ENCODE measurements around the gene PRXL2A.
"Not testable (repeated sequence)": the region's sequence is repeated elsewhere in the genome, so short reads cannot be mapped to it uniquely, and the experiment has no call there.

The PRXL2A gene, protein sequence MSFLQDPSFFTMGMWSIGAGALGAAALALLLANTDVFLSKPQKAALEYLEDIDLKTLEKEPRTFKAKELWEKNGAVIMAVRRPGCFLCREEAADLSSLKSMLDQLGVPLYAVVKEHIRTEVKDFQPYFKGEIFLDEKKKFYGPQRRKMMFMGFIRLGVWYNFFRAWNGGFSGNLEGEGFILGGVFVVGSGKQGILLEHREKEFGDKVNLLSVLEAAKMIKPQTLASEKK

DNA sequence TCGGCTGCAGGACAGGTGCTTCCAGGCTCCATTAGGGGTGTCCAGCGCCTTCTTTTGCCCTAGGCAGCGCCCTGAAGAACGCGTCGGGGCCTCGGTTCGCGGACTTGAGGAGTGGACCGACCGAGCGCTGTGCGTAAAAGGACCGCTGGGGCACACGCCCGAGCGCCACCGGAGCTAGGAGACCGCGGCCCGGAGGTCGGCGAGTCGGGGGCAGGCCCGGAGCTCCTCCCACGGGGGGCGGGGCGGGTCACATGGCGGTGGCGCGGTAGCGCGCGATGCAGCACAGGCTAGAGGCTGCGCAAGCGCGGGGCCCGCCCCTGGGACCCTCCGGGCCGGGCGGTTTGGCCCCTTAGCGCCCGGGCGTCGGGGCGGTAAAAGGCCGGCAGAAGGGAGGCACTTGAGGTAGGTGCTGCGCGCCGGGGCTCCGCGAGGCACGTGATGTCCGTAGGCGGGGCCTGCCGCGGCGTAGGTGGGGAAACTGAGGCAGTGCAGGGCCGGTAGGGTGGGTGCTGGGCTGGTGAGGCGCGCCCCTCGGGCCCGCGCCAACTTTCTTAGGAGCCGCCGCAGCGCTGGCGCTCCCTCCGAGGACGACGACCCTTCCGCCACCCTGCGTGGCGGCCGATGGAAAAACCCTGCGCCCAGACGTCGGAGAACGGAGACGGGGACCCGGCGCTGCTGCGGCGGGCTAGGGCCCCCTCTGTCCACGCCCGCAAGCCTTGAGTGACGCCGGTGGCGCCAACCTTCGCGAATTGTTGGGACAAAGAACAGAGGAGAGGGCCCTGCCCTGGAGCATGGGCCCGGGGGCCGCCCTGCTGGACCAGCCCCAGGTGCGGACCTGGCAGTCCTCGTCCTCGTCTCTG is at the start of gene PRXL2A:
Gene PRXL2A, plus strand, starts transcription at position 310 of the 860 bp plus-strand sequence. CDS start 11,917 bp downstream, outside the sequence.
- peak; percentile 60 for DNase-seq

DNA sequence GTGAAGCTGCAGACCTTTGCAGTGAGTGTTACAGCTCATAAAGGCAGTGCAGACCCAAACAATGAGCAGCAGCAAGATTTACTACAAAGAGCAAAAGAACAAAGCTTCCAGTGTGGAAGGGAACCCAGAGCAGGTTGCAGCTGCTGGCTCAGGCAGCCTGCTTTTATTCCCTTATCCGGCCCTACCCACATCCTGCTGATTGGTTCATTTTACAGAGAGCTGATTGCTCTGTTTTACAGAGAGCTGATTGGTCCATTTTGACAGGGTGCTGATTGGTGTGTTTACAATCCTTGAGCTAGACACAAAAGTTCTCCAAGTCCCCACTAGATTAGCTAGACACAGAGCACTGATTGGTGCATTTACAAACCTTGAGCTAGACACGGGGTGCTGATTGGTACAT is 49.4 kb upstream of the PRXL2A start:
- not testable (repeated sequence) for DNase-seq

DNA sequence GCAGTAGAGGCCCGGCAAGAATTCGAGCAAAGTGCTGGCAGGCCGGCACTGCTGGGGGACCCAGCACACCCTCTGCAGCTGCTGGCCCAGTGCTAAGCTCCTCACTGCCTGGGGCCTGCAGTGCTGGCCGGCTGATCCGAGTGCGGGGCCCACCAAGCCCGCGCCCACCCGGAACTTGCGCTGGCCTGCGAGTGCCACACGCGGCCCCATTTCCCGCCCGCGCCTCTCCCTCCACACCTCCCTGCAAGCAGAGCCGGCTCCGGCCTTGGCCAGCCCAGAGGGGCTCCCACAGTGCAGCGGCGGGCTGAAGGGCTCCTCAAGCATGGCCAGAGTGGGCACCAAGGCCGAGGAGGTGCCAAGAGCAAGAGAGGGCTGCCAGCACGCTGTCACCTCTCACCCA is 48.7 kb upstream of the PRXL2A start:
- DNase-seq, result no peak

DNA sequence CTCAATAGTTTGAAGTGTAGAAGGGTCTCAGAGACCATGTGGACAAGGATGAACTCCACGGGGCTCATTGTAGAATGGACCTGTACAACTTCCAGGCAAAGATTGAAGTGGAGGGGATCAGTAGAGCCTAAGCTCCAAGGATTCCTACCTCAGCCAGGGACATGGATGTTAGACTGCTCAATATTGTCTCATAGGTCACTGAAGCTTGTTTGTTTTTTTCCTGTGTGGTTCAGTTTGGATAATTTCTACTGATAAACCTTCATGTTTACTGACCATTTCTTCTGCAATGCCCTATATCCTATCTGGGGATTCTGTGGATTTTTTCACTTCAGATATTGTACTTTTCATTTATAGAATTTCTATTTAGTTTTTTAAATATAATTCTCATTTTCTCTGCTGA is 42.8 kb upstream of the PRXL2A start:
- no peak for DNase-seq

DNA sequence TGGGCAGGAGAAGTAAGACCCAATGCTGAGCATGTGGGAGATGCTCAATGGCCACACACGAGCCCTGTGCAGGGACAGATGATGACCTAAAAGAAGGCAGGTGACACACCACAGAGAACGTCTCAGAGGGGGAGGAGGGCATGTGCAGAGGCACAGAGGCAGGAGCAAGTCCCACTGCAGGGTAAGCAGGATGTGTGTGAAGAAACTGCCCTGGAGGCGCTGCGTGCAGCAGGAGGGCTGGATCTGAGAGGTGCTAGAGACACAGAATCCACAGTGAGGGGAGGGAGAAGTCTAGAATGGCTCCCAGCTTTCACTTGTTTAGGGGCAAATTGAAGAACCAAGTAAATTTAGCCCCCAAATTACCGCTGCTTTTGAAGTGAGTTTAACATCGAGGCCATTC is 36.9 kb upstream of the PRXL2A start:
- DNase-seq, result no peak

DNA sequence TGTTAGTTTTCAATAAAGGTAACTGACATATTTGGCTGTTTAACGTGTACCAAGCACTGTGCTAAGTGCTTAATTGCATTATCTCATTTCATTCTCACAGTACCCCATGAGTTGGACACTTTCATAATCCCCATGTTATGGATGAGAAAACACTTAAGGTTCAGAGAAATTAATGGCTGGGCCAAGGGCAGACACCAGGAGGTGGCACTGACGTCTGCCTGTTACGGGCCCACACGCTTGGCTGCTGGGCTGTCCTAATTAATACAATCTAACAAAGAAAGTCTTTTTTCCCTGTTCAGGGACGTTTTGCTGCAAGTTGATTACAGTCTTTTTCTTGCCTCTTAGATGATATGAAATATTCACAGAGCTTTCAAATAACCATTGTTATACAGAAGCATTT is 35.7 kb upstream of the PRXL2A start:
- DNase-seq, result no peak

DNA sequence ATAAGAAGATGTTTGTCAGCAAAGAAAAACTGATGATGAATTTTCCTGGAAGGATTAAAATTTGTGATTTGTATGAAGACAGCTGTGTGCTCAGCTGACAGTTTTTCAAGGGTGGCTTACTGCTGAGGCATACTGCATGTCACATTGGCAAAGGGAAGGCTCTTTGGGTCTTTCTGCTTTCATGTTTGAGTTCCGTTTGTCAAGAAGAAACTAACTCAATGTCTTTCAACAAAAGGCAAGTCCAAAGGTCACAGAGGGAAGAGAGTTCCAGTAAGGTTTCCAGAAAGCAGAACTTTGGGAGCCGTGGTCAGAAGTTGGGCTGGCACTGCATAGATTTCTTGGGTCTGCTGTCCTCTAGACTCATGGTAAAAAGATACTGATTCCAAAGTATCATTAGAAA is 34.8 kb upstream of the PRXL2A start:
- no peak for DNase-seq

DNA sequence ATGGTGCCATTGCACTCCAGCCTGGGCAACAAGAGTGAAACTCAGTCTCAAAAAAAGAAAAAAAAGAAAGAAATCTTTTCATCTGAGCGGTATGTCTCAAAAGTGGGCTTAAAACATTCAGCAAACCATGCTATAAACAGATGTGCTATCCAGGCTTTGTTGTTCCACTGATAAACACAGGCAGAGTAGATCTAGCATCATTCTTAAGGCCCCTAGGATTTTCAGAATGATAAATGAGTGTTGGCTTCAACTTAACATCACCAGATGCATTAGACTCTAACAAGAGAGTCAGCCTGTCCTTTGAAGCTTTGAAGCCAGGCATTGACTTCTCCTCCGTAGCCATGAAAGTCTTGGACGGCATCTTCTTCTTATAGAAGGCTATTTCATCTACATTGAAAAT is 28.6 kb upstream of the PRXL2A start:
- no peak for DNase-seq

DNA sequence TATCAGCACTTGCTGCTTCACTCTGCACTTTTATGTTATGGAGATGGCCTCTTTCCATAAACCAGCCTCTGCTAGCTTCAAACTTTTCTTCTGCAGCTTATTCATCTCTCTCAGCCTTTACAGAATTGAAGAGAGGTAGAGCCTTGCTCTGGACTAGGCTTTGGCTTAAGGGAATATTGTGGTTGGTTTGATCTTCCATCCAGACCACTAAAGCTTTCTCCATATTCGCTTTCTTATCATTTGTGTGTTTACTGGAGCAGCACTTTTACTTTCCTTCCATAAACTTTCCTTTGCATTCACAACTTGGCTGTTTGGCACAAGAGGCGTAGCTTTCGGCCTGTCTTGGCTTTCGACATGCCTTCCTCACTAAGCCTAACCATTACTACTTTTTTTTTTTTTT is 28.2 kb upstream of the PRXL2A start:
- no peak for DNase-seq

DNA sequence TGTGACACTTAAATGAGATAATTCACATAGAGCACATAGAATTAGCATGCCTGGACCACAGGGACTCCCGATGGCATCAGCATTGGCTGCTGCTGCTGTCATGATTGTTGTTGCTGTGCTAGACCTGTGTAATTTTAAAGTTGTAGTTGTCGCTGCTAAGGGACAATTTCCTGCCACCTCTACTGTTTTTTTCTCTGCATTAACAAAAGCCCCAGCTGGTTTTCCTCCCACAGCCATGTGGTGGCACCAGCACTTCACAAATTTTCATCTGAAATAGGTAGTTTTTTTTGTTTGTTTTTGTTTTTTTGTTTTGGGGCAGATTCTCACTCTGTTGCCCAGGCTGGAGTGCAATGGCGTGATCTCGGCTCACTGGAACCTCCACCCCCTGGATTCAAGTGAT is 25.4 kb upstream of the PRXL2A start:
- DNase-seq, result peak; percentile 46

DNA sequence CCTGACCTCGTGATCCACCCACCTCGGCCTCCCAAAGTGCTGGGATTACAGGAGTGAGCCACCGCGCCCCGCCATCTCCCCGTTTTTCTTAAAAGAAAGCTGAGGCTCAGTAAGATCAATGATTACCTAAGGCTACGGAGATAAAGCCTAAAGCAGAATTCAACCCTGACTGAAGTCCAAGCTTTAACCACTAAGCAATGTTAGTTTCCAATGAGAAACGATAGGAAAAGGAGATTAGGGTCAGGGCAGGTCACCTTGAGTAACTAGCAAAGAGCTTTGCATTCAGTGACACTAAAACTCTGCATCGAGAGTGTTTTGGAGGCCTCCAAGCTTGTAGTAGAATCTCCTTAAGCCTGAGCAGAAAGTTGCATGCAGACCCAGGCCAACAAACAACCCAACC is 17.6 kb upstream of the PRXL2A start:
- no peak for DNase-seq

DNA sequence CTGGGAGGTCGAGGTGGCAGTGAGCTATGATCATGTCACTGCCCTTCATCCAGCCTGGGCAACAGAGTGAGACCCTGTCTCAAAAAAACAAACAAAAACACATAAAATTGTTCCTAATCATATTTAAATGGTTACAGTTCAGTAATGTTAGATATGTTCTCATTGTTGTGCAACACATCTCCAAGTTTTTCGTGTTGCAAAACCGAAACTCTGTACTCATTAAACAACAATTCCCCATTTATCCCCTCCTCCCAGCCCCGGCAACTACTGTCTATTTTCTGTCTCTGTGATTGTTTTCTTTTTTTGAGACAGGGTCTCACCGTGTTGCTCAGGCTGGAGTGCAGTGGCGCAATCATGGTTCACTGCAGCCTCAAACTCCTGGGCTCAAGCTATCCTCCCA is 16.1 kb upstream of the PRXL2A start:
- no peak for DNase-seq

DNA sequence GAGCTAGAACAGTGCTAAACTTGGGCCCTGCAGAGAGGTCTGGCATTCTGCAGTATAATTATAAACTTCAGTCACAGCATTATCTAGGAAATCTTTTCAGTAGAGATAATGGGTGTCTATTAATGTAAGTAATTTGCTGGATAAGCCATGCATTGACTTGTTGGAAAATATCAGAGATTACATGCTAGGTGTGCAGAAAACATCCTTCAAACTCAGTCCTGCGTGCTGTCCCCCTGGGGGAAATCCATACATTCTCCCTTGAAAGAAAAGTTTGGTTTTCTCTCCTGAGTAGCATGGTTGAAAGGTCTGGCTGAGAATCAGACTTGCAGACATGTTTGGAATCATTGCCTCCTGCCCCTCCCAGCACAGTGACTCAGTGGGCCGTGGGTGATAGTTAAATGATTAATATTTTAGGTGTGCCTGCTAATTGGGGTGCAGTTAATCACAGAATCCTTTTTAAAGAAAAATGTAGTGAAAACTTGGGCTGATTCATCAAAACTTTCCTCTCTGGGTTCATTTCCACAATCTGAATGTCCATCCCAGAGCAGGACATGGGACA is 13.9 kb upstream of the PRXL2A start:
- DNase-seq, result no peak

DNA sequence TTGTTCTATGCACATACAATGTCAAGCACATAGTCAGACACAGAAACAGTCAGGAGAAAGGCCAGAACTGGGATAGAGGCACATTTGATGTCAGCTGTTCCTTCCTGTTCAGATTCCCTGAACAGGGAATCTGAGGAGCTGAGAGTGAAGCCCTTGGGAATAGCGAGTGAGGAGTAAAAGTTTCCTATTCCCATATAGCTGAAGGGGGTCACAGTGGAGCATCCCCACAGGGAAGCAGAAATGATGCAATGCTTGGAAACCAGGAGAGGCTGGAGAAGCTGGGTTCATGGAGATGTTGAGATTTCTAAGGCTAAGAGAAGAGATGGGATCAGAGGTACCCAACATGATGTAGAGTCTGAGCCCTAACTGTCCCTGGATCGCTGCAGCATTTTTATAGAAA is 11.3 kb upstream of the PRXL2A start:
- DNase-seq, result no peak

DNA sequence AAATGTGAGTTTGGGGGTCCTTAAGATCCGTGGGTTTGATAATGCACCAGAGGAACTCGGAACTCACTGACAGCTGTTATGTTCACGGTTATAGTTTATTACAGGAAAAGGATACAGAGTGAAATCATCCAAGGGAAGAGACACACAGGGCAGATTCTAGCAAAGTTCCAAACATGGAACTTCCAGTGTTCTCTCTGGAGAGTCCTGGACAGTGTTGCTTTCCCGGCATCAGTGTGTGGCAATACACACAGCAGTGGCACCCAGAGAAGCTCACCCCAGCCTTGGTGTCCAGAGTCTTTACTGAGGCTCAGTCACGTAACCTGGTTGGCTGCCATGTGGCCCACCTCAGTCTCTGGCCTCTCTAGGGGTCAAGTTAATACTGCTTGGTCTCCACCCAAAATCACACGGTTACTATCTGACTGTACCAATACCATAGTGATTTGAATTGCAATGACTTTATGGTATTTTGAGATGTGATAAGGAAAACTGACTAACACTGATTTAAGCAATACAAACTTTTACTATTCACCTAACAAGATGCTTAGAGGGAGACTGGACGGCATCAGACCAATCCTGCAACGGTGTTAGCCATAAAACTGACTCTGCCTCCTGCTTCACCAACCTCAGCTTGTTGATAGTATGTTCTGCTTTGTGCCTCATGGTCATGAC is 8.1 kb upstream of the PRXL2A start:
- no peak for DNase-seq

DNA sequence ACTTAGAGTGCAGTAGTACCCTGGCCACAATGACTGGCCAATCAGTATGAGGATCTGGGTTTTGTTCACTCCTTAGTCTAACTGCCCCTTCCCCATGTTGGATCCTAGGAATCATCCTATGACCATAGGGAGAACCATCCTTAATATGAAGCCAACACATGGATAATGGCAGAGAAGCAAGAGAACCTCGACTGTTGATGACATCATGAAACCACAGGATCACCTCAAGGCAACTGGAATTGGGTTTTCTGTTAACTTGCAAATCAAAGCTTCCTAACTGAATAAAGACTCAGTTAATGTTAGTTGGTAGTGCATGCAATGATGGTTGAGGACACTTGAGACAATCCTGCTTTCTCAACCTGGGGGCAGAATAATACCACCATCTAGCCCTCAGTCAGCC is 3.3 kb upstream of the PRXL2A start:
- no peak for DNase-seq

DNA sequence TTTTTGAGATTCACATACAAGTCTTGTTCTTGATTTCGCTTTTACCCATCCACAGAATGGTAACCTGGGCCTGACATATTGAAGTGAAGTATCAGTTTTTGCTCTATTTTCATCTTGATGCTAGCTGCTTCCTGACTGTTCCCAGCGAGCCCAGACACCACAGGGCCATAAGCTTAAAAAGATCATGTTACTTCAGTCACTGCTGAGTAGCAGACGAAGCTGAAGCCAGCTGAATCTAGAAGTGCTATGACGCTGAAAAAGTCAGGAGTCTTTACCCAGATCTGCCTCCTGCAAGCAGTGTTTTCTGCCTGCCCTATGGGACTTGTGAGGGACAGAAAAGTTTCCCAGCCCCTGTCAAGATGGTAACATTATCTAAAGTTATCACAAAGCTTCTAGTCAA is 2.7 kb upstream of the PRXL2A start:
- DNase-seq, result peak; percentile 69

DNA sequence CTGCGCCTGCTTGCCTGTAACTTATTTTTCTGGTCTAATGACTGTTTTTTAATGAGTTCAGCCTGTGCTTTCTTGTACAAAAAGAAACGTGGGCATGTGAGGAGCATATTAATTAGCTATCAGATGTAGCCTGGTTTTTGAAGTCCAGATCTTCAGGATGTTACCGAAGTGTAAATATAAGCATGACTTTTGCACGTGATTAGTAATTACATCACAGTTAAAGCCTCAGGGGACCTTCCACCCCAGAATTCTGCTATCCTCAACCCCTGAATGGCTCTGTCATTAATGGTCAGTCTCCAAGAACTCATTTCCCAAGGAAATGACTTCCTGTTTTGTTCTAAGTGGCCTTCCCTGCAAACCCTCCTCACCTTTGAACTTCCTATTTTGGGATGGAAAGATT is 2.1 kb upstream of the PRXL2A start:
- no peak for DNase-seq

DNA sequence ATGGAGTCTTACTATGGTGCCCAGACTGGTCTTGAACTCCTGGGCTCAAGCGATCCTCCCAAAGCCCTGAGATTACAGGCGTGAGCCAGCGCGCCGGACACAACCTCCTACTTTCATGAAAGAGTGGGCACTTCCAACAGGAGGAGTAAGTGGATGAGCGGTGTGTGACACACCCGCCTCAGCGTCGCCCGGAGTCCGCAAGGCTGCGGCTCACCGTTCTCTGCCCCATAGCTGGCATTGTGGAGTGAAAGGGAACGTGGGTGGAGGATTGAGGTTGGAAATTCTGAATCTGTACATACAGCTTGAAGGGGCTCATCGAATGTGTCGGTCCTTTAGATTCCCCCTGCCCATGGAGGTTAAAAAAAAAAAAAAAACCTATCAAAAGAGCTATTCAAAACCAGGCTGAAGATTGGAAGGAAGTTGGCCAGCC is 524 bp upstream of the PRXL2A start:
- peak; percentile 68 for DNase-seq

DNA sequence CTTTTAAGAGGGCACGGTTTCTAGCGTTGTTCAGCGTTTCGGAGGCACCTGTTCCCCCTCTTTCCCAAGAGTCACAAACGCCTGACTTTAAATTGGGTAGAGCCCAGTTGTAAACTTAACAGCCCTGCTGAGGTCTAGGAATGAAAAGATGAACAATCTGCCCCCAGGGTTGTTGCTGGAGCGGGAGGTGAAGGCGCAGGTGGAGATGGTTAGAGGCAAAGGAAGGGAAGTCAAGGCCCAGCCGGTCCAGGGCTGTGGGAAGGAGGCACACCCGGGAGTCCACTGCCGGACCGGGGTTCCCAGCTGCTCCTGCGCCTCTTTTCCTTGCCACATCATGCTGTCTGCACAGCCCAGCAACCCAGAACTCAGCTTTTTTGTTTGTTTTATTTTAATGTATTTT is 770 bp downstream of the PRXL2A start:
- peak; percentile 42 for DNase-seq

DNA sequence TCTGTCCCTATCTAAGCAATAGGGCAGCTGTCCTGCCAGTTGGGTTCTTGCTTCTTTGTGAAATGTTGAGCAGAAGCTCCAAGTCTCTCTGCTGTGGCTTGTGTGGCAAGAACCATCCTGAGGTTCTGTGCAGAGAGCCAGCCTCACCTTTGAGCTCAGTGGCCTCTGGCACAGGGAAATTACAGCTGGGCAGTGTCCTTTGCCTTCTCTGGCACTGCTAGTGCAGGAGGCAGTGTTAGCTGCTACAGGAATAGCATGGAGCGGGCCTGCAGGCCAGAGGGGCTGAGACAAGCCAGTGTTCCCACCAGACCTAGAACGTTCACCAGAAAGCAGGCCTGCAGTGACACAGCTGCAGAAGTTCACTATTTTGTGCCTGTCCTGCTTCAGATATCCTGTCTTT is 1.8 kb downstream of the PRXL2A start:
- DNase-seq, result no peak

DNA sequence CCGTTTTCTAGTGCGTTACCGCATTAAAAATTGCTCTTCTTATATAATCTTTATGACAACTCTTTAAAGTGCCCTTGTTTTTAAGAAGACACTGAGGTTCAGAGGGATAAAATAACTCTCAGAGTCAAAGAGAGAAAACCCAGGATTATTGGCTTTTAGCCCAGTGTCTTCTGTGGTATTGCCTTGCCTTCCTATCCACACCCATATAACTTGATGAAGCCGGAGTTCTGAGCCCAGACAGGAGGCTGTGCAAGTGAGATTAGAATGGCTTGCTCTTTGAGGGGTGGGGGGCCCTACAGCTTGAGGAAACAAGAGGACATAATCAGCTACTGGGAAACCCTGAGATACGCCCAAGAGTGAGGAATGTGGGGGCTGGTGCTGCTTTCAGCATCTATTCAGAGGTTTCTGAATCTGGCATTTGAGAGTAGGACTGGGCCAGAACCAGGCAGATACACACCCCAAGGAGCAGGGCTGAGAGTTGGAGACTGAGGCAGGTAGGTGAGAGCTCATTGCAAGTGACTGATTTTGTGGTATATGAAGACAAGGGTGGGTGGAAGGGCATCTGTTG is 2.3 kb downstream of the PRXL2A start:
- no peak for DNase-seq

DNA sequence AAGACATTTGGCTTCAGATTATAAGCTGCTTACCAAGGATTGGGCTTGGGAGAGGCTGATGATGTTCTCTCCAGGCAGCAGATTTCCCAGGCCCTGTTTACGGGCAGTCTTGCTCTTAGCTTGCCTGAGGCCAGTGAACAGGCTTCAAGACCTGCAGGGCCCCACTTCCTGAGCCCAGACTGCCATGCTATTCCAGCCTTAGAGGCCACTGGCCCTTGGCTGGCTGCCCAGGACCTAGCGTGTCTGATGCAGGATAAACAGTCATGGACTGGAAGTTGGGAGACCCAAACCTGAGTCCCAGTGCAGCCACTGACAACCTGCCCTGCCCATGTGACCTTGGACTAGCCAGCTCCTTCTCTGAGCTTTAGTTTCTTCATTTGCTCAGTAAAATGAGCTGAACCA is 2.9 kb downstream of the PRXL2A start:
- DNase-seq, result peak; percentile 34
